NCI-H146 treated with DMSO at 0.1 percent for 48 hours (cell line): ENCODE measurements around the gene ALX1.
A peak's percentile ranks its signal among the peaks of the same experiment; 100 is the strongest.

ENCODE experiments used
- DNase-seq: peaks from one replicate; lab custom pipeline; 2025; ENCODE audit not compliant: unreplicated experiment; lab: John Stamatoyannopoulos, UW

Gene ALX1

DNA sequence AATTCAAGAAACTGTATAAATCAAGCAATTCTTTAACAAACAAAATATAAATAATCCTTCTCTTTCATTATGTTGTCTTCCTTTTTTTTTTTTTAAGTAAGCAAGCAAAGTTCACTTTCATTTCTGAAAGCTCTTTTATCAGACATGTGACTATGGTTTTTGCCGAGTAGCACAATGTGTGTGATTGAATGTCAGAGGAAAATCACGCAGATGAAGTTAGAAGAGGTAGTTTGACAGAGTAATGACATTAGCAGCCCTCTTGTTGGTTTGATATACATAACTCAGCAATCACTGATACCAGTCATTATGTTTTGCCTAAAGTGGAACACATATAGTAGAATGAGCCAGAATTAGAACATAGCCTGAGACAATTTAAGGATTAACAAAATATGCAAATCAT, 19.0 kb downstream of the ALX1 start:
- DNase-seq, result no peak

DNA sequence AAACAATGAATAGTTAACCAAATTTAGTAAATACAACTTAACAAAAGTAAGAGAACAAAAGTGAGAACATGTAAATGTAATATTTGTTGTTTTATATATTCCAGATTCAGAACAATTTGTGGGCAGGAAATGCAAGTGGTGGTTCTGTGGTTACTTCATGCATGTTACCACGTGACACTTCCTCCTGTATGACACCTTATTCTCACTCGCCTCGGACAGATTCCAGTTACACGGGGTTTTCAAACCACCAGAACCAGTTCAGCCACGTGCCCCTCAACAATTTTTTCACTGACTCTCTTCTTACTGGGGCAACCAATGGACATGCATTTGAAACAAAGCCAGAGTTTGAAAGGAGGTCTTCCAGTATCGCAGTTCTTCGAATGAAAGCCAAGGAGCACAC, 21.0 kb downstream of the ALX1 start:
- DNase-seq, result no peak

GRCh38 chr12:85308374-85308773, 28.4 kb downstream of the ALX1 start:
- DNase-seq, result no peak

- DNase-seq, result no peak
These were observed 29.1 kb downstream of the ALX1 start for GRCh38 chr12:85309125-85309566.

- no peak for DNase-seq
These were observed 30.0 kb downstream of the ALX1 start for GRCh38 chr12:85310025-85310424.

GRCh38 chr12:85310456-85311076, 30.5 kb downstream of the ALX1 start:
- DNase-seq, result no peak

- DNase-seq, result peak; percentile 39
These were observed 38.0 kb downstream of the ALX1 start for GRCh38 chr12:85317866-85318636.

- no peak for DNase-seq
These were observed 42.7 kb downstream of the ALX1 start for GRCh38 chr12:85322715-85323114.

DNA sequence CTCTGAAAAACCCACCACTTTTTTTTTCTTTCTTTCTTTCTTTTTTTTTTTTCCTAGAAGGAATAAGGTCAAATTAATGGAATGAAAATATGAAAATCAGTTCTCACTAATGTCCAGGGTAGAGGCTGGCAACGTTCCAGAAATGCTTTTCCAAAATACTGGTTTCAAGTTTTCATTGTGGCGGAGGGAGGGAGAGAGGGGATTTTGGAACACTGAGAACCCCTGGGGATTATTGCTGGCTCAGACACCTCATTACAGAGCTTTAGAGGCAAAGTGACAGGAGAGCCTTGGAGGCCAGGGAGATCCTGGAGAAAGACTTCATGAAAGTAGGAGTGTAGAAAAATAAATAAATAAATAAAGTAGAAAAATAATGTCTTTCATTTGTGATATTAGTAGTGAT, 45.4 kb downstream of the ALX1 start:
- no peak for DNase-seq

DNA sequence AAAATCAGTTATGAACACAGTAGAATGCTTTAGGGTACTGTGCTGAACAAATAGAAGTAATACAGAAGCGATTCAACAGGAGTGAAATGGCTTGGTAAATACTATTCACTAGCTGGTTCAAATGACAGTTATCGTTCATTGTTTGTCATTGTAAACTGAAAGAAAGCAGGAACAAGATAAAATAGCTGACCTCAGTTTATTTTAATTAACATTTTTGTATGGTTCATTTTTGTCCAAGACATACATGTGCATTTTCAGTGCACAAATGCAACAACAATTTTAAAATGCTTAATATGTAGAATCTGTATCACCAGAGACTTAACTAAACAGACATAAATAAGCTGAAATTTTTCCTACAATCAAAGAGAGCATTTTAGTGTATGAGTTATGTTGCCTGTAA, 49.9 kb downstream of the ALX1 start:
- peak; percentile 27 for DNase-seq

DNA sequence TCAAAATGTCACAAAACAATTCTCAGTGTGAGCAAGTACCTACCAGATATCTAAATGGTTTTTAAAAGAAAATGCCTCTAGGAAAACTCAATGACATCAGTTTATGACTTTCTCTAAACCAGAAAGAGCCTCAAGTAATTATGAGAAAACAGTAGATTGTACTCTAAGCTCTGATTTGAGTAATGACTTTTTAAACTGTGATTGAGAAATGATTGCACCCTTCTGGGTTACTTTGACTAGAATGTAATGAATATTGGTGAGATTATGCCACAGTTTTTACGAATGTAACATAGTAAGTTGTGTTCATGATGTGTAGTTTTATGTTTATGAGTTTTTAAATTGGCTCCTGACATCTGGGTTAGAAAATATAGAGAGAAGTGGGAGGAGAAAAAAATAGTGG, 68.8 kb downstream of the ALX1 start:
- no peak for DNase-seq

- no peak for DNase-seq
These were observed 70.3 kb downstream of the ALX1 start for GRCh38 chr12:85350356-85350755.
